Esophagus muscularis mucosa (tissue), 4 donors: ENCODE results near the gene TCERG1L. TPM values are rescaled to one million over a fixed set of nuclear protein-coding genes. Genes with fewer than 3 reads are reported as not detected.

ENCODE experiments used
- DNase-seq: peaks from one replicate; pipeline ENCODE4 v3.0.0-alpha.2; 2017; ENCODE audit errors: extremely low spot score
- H3K27ac ChIP-seq, 4 donors: fragments of 200-600 bp; sonication (generic); replicated peaks in 1 of 4; 1 replicate in 3 of 4; 2 replicates in 1 of 4; pipeline ENCODE4 v1.5.1; 2016 to 2019; ENCODE audit warnings: mild to moderate bottlenecking in 1 of 4
- H3K27me3 ChIP-seq, 4 donors: fragments of 200-600 bp; sonication (generic); one replicate each; pipeline versions ENCODE4 v1.5.1 to v1.6.0; 2016 to 2019
- H3K36me3 ChIP-seq, 4 donors: fragments of 200-600 bp; sonication (generic); one replicate each; pipeline ENCODE4 v1.5.1; 2016 to 2019
- H3K4me1 ChIP-seq, 4 donors: fragments of 200-600 bp; sonication (generic); one replicate each; pipeline ENCODE4 v1.5.1; 2016 to 2019
- H3K4me3 ChIP-seq, 4 donors: fragments of 200-600 bp; sonication (generic); 1 replicate in 2 of 4; 2 replicates in 2 of 4; pipeline ENCODE4 v1.5.1; 2016 to 2019; ENCODE audit warnings: mild to moderate bottlenecking in 4 of 4, moderate library complexity in 1 of 4
- H3K9me3 ChIP-seq, 4 donors: fragments of 200-600 bp; sonication (generic); 1 replicate in 3 of 4; 2 replicates in 1 of 4; pipeline ENCODE4 v1.5.1; 2016 to 2019
- CTCF ChIP-seq, 3 experiments: fragments of 200-600 bp in 2 of 3; fragments of 450-650 bp in 1 of 3; sonication (generic) in 2 of 3; IDR thresholded peaks; one replicate each; pipeline ENCODE4 v1.5.1; 2017 to 2019; ENCODE audit warnings: antibody characterized with exemption in 3 of 3, mild to moderate bottlenecking in 2 of 3, moderate library complexity in 1 of 3
- EP300 ChIP-seq: sonication (generic); formaldehyde crosslinking; IDR thresholded peaks from one replicate; pipeline ENCODE4 v1.6.1; 2017; ENCODE audit warnings: antibody characterized with exemption
- POLR2A ChIP-seq: fragments of 450-650 bp; IDR thresholded peaks from one replicate; pipeline ENCODE4 v1.6.1; 2017; ENCODE audit warnings: antibody characterized with exemption, moderate library complexity, mild to moderate bottlenecking, low read depth
- POLR2AphosphoS5 ChIP-seq, 2 donors: sonication (generic); formaldehyde crosslinking; IDR thresholded peaks; one replicate each; pipeline ENCODE4 v1.6.1; 2017; ENCODE audit warnings: antibody characterized with exemption in 2 of 2
- WGBS: methylation state at CpG from one replicate; pipeline ENCODE4 v1.1.5; 2018; 5-methylcytosine and 5-hydroxymethylcytosine counted together
- intact Hi-C: fragments of 100-400 bp; cut with DNase I; formaldehyde crosslinking; loops from one replicate; pipeline ENCODE4 v1.15.1; 2023
- total RNA-seq, 4 donors: library from RNA; depleted of rRNA; stranded (reverse); fragments of >200 nt; gene quantifications; one replicate each; pipeline versions ENCODE4 v1.1.0 to v1.2.1, GENCODE V29; 2016

TCERG1L gene
- total RNA-seq, 4 donors from 2014 or later = not detected

- H3K9me3 ChIP-seq = no peaks in the 10 kb centered on the region
- TF ChIP-seq CTCF (IDR thresholded peaks at IDR 0.05) (no peak), POLR2A (no peak), EP300 (no peak), POLR2AphosphoS5 (IDR thresholded peaks at IDR 0.05) (no peak)
- H3K4me3 ChIP-seq = no peak overlapping the region
- H3K27ac ChIP-seq = no peak overlapping the region
- 90% methylated on average over 9 of the region's 11 CpGs for WGBS
- DNase-seq = no peak
- H3K36me3 ChIP-seq = no peaks in the 10 kb centered on the region
- H3K27me3 ChIP-seq = peaks cover 0 to 15% (median 0%) of the 10 kb centered on the region in 4 donors
- no peaks in the 10 kb centered on the region for H3K4me1 ChIP-seq
- intact Hi-C loops = no loop called here
Measured at GRCh38 chr10:131204406-131205152, 106.9 kb downstream of the TCERG1L start.

DNA sequence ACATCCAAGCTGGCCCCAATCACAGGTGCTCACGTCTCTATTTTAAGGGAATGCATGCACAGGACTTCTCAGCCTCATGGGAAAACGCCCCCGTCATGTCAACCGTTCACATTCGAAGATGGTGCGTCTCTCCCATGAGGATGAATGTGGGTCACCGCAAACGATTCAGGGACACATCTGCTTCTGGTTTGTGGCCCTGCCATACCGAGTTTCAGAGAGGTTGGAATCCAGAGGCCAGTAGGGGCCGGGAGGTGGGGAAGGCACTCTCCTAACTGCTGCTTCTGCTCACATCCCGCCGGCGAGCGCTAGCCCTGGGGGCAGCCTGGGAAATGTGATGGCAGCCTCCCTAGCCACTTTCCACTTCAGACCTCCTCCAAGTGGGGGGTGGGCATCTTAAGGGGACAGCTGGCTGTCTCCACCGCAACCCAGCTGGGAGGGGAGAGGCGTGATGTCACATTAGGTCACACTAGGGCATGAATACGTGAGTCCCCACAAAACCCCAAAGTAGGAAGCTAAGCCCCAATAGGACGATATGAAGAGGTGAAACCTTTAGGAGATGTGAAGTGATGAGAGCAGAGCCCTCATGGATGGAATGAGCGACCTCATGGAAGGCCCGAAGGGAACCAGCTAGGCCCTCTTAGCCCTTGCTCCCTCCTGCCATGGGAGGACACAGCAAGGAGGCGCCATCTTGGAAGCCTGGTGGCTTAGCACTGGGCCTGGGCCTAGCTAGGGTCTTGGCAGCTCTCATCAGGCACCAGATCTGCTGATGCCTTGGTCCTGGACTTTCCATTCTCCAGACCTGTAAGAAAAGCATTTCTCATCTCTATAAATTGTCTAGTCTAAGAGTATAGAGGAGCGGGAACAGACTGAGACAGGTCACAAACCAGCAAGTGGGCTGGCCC is 107.8 kb downstream of the TCERG1L start:
- Histone ChIP-seq H3K4me1 (no peaks in the 10 kb centered on the region), H3K27ac (no peak overlapping the region), H3K9me3 (no peaks in the 10 kb centered on the region), H3K4me3 (no peak overlapping the region), H3K27me3 (peaks cover 0 to 22% (median 0%) of the 10 kb centered on the region in 4 donors), H3K36me3 (no peaks in the 10 kb centered on the region)
- TF ChIP-seq CTCF (IDR thresholded peaks at IDR 0.05) = no peak
- TF ChIP-seq POLR2A = no peak
- TF ChIP-seq EP300 = no peak
- TF ChIP-seq POLR2AphosphoS5 (IDR thresholded peaks at IDR 0.05) = no peak
- WGBS = 87% methylated on average over 20 of the region's 22 CpGs
- no peak for DNase-seq
- intact Hi-C loops = no loop called here

GRCh38 chr10:131202990-131203389 is 108.5 kb downstream of the TCERG1L start:
- no peak overlapping the region for H3K27ac ChIP-seq
- intact Hi-C loops = no loop called here
- no peaks in the 10 kb centered on the region for H3K9me3 ChIP-seq
- peaks cover 0 to 29% (median 0%) of the 10 kb centered on the region in 4 donors for H3K27me3 ChIP-seq
- WGBS = 90% methylated on average over 10 of the region's 11 CpGs
- TF ChIP-seq POLR2AphosphoS5 (IDR thresholded peaks at IDR 0.05) (no peak), CTCF (IDR thresholded peaks at IDR 0.05) (no peak), POLR2A (no peak), EP300 (no peak)
- no peaks in the 10 kb centered on the region for H3K36me3 ChIP-seq
- no peak for DNase-seq
- H3K4me1 ChIP-seq = no peaks in the 10 kb centered on the region
- H3K4me3 ChIP-seq = no peak overlapping the region

- Histone ChIP-seq H3K27me3 (peaks cover 0 to 28% (median 0%) of the 10 kb centered on the region in 4 donors), H3K4me3 (no peak overlapping the region), H3K9me3 (no peaks in the 10 kb centered on the region), H3K4me1 (no peaks in the 10 kb centered on the region), H3K36me3 (no peaks in the 10 kb centered on the region), H3K27ac (no peak overlapping the region)
- intact Hi-C loops = no loop called here
- DNase-seq = no peak
- TF ChIP-seq POLR2A (no peak), EP300 (no peak), POLR2AphosphoS5 (IDR thresholded peaks at IDR 0.05) (no peak), CTCF (IDR thresholded peaks at IDR 0.05) (no peak)
- 92% methylated on average over 33 of the region's 33 CpGs for WGBS
Measured at GRCh38 chr10:131201741-131202515, 109.6 kb downstream of the TCERG1L start.
